NCI-H1092 (cell line): ENCODE measurements around the gene ADRA2A.

ENCODE experiments used
- DNase-seq: peaks from one replicate; lab custom pipeline; 2025; lab: John Stamatoyannopoulos, UW

ADRA2A gene

GRCh38 chr10:111109501-111110242 lies 32.8 kb downstream of the ADRA2A start:
- DNase-seq = no peak

- no peak for DNase-seq
Measured at GRCh38 chr10:111110771-111111170, 33.9 kb downstream of the ADRA2A start.

- DNase-seq = no peak
Measured at GRCh38 chr10:111112333-111112732, 35.5 kb downstream of the ADRA2A start.

- DNase-seq = no peak
Measured at GRCh38 chr10:111113238-111113960, 36.6 kb downstream of the ADRA2A start.

- DNase-seq = no peak
Measured at GRCh38 chr10:111113961-111114757, 37.3 kb downstream of the ADRA2A start.

GRCh38 chr10:111114758-111115500 lies 38.1 kb downstream of the ADRA2A start:
- no peak for DNase-seq

GRCh38 chr10:111116211-111116610 lies 39.4 kb downstream of the ADRA2A start:
- no peak for DNase-seq

- DNase-seq = no peak
Measured at GRCh38 chr10:111116762-111117445, 40.1 kb downstream of the ADRA2A start.

GRCh38 chr10:111117528-111118277 lies 40.9 kb downstream of the ADRA2A start:
- no peak for DNase-seq

GRCh38 chr10:111118758-111119157 lies 41.9 kb downstream of the ADRA2A start:
- no peak for DNase-seq

GRCh38 chr10:111119637-111120036 lies 42.8 kb downstream of the ADRA2A start:
- no peak for DNase-seq

- DNase-seq = no peak
Measured at GRCh38 chr10:111122127-111122526, 45.3 kb downstream of the ADRA2A start.

GRCh38 chr10:111123883-111124282 lies 47.1 kb downstream of the ADRA2A start:
- no peak for DNase-seq

GRCh38 chr10:111125102-111125501 lies 48.3 kb downstream of the ADRA2A start:
- no peak for DNase-seq

GRCh38 chr10:111126077-111126476 lies 49.2 kb downstream of the ADRA2A start:
- DNase-seq = no peak

- DNase-seq = no peak
Measured at GRCh38 chr10:111127081-111127848, 50.4 kb downstream of the ADRA2A start.

- DNase-seq = no peak
Measured at GRCh38 chr10:111128331-111129180, 51.7 kb downstream of the ADRA2A start.

- DNase-seq = no peak
Measured at GRCh38 chr10:111129363-111129762, 52.5 kb downstream of the ADRA2A start.

GRCh38 chr10:111130471-111130870 lies 53.6 kb downstream of the ADRA2A start:
- DNase-seq = no peak
